Measurements from ENCODE around the gene CRYBG3. TPM values are rescaled to one million over a fixed set of nuclear protein-coding genes. Genes with fewer than 3 reads are reported as not detected.

CRYBG3 gene
- polyA plus RNA-seq, 1 donor from 2014 or later, result 1.3 TPM

DNA sequence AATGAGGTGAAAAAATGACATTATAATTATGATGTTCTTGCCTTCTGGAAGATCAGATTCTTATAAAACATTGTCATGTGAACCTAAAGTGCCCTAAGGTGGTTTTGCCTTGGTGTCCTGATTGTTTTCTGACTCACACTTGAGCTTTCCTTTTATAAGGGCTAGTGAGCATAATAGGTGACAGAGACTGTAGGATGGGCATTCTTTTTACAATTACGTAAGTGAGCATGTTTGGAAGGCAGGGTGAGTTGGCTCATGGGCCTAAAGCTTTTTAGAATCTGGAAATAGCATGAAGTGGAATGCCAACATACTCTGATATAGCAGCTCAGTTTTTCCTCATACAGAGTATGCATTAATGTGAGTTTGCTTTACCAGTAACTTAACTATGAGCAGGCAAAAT, 41.2 kb downstream of the CRYBG3 start:
- H3F3A ChIP-seq (ENCODE audit: insufficient read depth, low read length, poor library complexity, severe bottlenecking), result no peaks in the 10 kb centered on the region
- no peak overlapping the region for H3K4me3 ChIP-seq (ENCODE audit: low read length)

DNA sequence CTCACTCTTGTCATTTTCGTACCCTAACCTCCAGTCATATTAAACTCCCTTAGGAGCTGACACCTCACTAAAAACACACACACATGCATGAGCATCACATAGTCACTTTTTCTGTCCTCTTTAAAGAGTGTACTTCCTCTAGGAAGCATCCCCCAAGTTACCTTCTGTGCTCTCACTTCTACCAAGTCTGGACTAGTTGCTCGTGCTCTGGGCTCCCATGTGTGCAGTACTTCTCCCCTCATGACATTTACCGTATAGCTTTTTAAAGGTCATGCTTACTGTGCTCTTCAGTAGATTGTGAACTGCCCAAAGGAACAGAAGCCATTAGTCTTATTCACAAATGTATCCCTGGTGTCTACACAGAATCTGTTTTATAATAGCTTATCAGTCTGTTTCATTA, 42.0 kb downstream of the CRYBG3 start:
- Histone ChIP-seq H4K20me1 (ENCODE audit: insufficient read depth) (no peaks in the 10 kb centered on the region), H3K79me2 (replicated peaks; ENCODE audit: insufficient read depth, low read length) (no peaks in the 10 kb centered on the region), H3F3A (ENCODE audit: insufficient read depth, low read length, poor library complexity, severe bottlenecking) (no peaks in the 10 kb centered on the region), H2AFZ (ENCODE audit: low read depth, low read length) (no peak overlapping the region), H3K27ac (ENCODE audit: low read length) (no peak overlapping the region), H3K9ac (ENCODE audit: low read length) (no peak overlapping the region), H3K9me2 (ENCODE audit: insufficient read depth, low read length) (no peaks in the 10 kb centered on the region), H3K4me3 (ENCODE audit: low read length) (no peak overlapping the region), H3K36me3 (ENCODE audit: insufficient read depth, low read length) (no peaks in the 10 kb centered on the region), H3K9me3 (ENCODE audit: low read length) (no peaks in the 10 kb centered on the region), H3K4me2 (ENCODE audit: low read length) (no peak overlapping the region), H3K27me3 (ENCODE audit: insufficient read depth, low read depth, low read length) (no peaks in the 10 kb centered on the region)
- no peak for TF ChIP-seq TAF1 (IDR thresholded peaks at IDR 0.05; ENCODE audit: low read depth)

More for the DNA sequence above, 41.2 kb downstream of the CRYBG3 start:
- Histone ChIP-seq H3K9me3 (ENCODE audit: low read length) (no peaks in the 10 kb centered on the region), H2AFZ (ENCODE audit: low read depth, low read length) (no peak overlapping the region), H3K79me2 (replicated peaks; ENCODE audit: insufficient read depth, low read length) (no peaks in the 10 kb centered on the region), H3K9me2 (ENCODE audit: insufficient read depth, low read length) (no peaks in the 10 kb centered on the region), H3K36me3 (ENCODE audit: insufficient read depth, low read length) (no peaks in the 10 kb centered on the region), H3K27me3 (ENCODE audit: insufficient read depth, low read depth, low read length) (no peaks in the 10 kb centered on the region), H4K20me1 (ENCODE audit: insufficient read depth) (no peaks in the 10 kb centered on the region), H3K9ac (ENCODE audit: low read length) (no peak overlapping the region), H3K27ac (ENCODE audit: low read length) (no peak overlapping the region), H3K4me2 (ENCODE audit: low read length) (no peak overlapping the region)
- TF ChIP-seq EP300 (conservative IDR thresholded peaks at IDR 0.05; ENCODE audit: poor library complexity, severe bottlenecking), result no peak
- no peak for TF ChIP-seq POLR2AphosphoS5 (IDR thresholded peaks at IDR 0.05)
- no peak for TF ChIP-seq RAD21 (conservative IDR thresholded peaks at IDR 0.05)
- TF ChIP-seq TAF1 (IDR thresholded peaks at IDR 0.05; ENCODE audit: low read depth), result no peak
- TF ChIP-seq, protein P1, sequence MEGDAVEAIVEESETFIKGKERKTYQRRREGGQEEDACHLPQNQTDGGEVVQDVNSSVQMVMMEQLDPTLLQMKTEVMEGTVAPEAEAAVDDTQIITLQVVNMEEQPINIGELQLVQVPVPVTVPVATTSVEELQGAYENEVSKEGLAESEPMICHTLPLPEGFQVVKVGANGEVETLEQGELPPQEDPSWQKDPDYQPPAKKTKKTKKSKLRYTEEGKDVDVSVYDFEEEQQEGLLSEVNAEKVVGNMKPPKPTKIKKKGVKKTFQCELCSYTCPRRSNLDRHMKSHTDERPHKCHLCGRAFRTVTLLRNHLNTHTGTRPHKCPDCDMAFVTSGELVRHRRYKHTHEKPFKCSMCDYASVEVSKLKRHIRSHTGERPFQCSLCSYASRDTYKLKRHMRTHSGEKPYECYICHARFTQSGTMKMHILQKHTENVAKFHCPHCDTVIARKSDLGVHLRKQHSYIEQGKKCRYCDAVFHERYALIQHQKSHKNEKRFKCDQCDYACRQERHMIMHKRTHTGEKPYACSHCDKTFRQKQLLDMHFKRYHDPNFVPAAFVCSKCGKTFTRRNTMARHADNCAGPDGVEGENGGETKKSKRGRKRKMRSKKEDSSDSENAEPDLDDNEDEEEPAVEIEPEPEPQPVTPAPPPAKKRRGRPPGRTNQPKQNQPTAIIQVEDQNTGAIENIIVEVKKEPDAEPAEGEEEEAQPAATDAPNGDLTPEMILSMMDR (IDR thresholded peaks at IDR 0.05; ENCODE audit: poor library complexity, severe bottlenecking), result no peak
- no peak for TF ChIP-seq EZH2 (IDR thresholded peaks at IDR 0.05; ENCODE audit: borderline replicate concordance, insufficient read depth, low read length, poor library complexity, severe bottlenecking)
- TF ChIP-seq SMC3 (conservative IDR thresholded peaks at IDR 0.05; ENCODE audit: poor library complexity), result no peak
- TF ChIP-seq MXI1 (conservative IDR thresholded peaks at IDR 0.05; ENCODE audit: poor library complexity, severe bottlenecking), result no peak
- TF ChIP-seq, protein P2, sequence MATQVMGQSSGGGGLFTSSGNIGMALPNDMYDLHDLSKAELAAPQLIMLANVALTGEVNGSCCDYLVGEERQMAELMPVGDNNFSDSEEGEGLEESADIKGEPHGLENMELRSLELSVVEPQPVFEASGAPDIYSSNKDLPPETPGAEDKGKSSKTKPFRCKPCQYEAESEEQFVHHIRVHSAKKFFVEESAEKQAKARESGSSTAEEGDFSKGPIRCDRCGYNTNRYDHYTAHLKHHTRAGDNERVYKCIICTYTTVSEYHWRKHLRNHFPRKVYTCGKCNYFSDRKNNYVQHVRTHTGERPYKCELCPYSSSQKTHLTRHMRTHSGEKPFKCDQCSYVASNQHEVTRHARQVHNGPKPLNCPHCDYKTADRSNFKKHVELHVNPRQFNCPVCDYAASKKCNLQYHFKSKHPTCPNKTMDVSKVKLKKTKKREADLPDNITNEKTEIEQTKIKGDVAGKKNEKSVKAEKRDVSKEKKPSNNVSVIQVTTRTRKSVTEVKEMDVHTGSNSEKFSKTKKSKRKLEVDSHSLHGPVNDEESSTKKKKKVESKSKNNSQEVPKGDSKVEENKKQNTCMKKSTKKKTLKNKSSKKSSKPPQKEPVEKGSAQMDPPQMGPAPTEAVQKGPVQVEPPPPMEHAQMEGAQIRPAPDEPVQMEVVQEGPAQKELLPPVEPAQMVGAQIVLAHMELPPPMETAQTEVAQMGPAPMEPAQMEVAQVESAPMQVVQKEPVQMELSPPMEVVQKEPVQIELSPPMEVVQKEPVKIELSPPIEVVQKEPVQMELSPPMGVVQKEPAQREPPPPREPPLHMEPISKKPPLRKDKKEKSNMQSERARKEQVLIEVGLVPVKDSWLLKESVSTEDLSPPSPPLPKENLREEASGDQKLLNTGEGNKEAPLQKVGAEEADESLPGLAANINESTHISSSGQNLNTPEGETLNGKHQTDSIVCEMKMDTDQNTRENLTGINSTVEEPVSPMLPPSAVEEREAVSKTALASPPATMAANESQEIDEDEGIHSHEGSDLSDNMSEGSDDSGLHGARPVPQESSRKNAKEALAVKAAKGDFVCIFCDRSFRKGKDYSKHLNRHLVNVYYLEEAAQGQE (IDR thresholded peaks at IDR 0.05; ENCODE audit: borderline replicate concordance), result no peak

DNA sequence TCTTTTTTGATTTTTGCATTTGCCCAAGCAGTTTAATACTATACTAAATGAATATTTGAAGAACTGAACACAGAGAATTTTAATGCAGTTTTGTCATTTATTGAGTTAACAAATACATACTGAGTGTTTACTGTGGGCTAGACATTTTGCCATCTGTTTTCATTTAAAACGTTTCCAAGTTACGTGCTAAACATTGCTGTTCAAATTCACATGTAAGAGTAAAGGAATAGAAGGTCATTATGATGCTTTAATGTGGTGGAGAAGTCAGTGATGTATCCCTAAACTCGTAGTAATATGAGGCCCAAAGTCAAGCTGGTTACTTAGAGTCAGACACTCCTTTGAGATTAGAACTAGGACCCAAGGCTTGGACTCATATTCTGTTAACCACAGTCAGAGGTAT, 49.4 kb downstream of the CRYBG3 start:
- Histone ChIP-seq H3F3A (ENCODE audit: insufficient read depth, low read length, poor library complexity, severe bottlenecking) (no peaks in the 10 kb centered on the region), H3K79me2 (replicated peaks; ENCODE audit: insufficient read depth, low read length) (no peaks in the 10 kb centered on the region), H3K9me3 (ENCODE audit: low read length) (no peaks in the 10 kb centered on the region), H3K9me2 (ENCODE audit: insufficient read depth, low read length) (no peaks in the 10 kb centered on the region), H3K9ac (ENCODE audit: low read length) (no peak overlapping the region), H3K4me3 (ENCODE audit: low read length) (no peak overlapping the region), H2AFZ (ENCODE audit: low read depth, low read length) (no peak overlapping the region), H3K27ac (ENCODE audit: low read length) (no peak overlapping the region), H3K4me2 (ENCODE audit: low read length) (no peak overlapping the region), H4K20me1 (ENCODE audit: insufficient read depth) (no peaks in the 10 kb centered on the region), H3K36me3 (ENCODE audit: insufficient read depth, low read length) (no peaks in the 10 kb centered on the region), H3K27me3 (ENCODE audit: insufficient read depth, low read depth, low read length) (no peaks in the 10 kb centered on the region)
- TF ChIP-seq, protein P2 (IDR thresholded peaks at IDR 0.05; ENCODE audit: borderline replicate concordance), result no peak
- TF ChIP-seq EP300 (conservative IDR thresholded peaks at IDR 0.05; ENCODE audit: poor library complexity, severe bottlenecking) (no peak), SMC3 (conservative IDR thresholded peaks at IDR 0.05; ENCODE audit: poor library complexity) (no peak), POLR2AphosphoS5 (IDR thresholded peaks at IDR 0.05) (no peak), TAF1 (IDR thresholded peaks at IDR 0.05; ENCODE audit: low read depth) (no peak), RAD21 (conservative IDR thresholded peaks at IDR 0.05) (no peak), EZH2 (IDR thresholded peaks at IDR 0.05; ENCODE audit: borderline replicate concordance, insufficient read depth, low read length, poor library complexity, severe bottlenecking) (no peak)
